ENCODE measurements around the gene GRIA3. TPM values are rescaled to one million over a fixed set of nuclear protein-coding genes. Genes with fewer than 3 reads are reported as not detected.

GRIA3 gene
- total RNA-seq, 1 experiment from 2014 or later: not detected

DNA sequence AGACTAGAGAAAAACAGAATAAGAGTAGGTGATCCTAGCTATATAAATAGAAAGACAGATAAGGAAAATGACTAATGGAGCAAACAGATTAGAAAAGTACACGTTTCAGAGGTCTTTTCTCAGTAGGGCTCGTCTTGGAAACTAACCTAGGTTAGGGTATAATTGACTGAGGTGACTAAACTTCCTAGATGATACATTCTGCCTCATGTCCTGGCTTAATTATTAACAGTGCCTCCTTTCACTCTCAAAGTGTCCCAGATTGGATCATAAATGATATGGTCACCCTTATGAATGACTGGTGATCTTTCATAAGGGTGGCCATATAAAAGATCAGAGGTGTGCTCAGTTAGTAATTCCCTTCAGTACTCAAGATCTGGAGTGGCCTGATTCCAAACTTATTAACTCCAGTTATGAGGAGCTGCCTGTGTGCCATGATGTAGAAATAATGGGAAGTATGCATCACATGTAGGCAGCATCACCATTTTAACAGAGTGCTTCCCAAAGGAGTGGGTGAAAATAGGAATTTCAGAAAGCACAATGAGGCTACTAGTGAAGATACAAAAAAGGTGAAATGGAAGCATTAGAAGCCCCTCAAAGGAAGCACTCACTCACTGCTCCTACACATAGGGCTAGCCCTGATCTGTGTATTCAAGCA lies 14.7 kb upstream of the GRIA3 start:
- Histone ChIP-seq H3K36me3 (ENCODE audit: insufficient read depth, low read length, poor library complexity, severe bottlenecking) (no peaks in the 10 kb centered on the region), H3K27me3 (replicated peaks; ENCODE audit: insufficient read depth, low read depth, low read length, poor library complexity) (no peaks in the 10 kb centered on the region), H3K4me1 (ENCODE audit: insufficient read depth, low read length, poor library complexity, severe bottlenecking) (no peaks in the 10 kb centered on the region), H3K4me3 (ENCODE audit: low read depth, low read length, poor library complexity, severe bottlenecking) (no peak overlapping the region), H3K9me3 (ENCODE audit: low read depth, low read length, poor library complexity, severe bottlenecking) (no peaks in the 10 kb centered on the region), H3K27ac (ENCODE audit: low read depth, low read length, poor library complexity, severe bottlenecking) (no peak overlapping the region)
- intact Hi-C loops (cut with micrococcal nuclease; ENCODE audit: unreplicated experiment): no loop called here
- DNase-seq (ENCODE audit: low spot score): no peak
- ChIA-PET POLR2A (ENCODE audit: low non-redundant PET) (no interaction called here), CTCF (no interaction called here)
- TF ChIP-seq, protein P1, sequence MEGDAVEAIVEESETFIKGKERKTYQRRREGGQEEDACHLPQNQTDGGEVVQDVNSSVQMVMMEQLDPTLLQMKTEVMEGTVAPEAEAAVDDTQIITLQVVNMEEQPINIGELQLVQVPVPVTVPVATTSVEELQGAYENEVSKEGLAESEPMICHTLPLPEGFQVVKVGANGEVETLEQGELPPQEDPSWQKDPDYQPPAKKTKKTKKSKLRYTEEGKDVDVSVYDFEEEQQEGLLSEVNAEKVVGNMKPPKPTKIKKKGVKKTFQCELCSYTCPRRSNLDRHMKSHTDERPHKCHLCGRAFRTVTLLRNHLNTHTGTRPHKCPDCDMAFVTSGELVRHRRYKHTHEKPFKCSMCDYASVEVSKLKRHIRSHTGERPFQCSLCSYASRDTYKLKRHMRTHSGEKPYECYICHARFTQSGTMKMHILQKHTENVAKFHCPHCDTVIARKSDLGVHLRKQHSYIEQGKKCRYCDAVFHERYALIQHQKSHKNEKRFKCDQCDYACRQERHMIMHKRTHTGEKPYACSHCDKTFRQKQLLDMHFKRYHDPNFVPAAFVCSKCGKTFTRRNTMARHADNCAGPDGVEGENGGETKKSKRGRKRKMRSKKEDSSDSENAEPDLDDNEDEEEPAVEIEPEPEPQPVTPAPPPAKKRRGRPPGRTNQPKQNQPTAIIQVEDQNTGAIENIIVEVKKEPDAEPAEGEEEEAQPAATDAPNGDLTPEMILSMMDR (conservative IDR thresholded peaks at IDR 0.05; ENCODE audit: low read depth, low read length): no peak
- TF ChIP-seq EZH2 (IDR thresholded peaks at IDR 0.05; ENCODE audit: borderline replicate concordance, low read depth, low read length, poor library complexity, severe bottlenecking): no peak
- BruUV-seq (replicated peaks): no TSS peak

DNA sequence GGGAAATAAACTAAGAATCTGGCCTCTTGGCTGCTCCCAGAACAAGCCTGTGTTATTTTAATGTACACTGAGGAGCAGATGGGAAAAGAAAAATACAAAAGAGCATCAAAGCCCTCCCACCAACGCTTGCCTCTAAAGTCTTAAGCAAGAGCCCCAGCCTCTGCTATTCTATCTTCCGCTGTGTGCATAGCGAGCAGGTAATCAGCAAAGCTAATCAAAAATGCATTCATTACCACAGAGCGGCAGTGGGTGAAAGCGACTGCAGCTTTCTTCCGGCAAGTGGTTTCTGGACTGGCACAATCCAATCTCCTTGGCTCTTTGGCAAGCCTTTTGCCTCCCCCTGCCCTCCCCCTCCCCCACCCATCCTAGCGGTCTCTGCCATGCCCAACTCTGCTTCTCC lies 13.5 kb upstream of the GRIA3 start:
- intact Hi-C loops (cut with micrococcal nuclease; ENCODE audit: unreplicated experiment): loop anchor here (10.0 kb wide), 1 partner anchor 254 kb away; no protein-coding TSS in a partner anchor
- ChIA-PET POLR2A (ENCODE audit: low non-redundant PET) (no interaction called here), CTCF (no interaction called here)
- Histone ChIP-seq H3K27me3 (replicated peaks; ENCODE audit: insufficient read depth, low read depth, low read length, poor library complexity) (no peaks in the 10 kb centered on the region), H3K9me3 (ENCODE audit: low read depth, low read length, poor library complexity, severe bottlenecking) (no peaks in the 10 kb centered on the region), H3K27ac (ENCODE audit: low read depth, low read length, poor library complexity, severe bottlenecking) (no peak overlapping the region), H3K4me1 (ENCODE audit: insufficient read depth, low read length, poor library complexity, severe bottlenecking) (no peaks in the 10 kb centered on the region), H3K4me3 (ENCODE audit: low read depth, low read length, poor library complexity, severe bottlenecking) (no peak overlapping the region), H3K36me3 (ENCODE audit: insufficient read depth, low read length, poor library complexity, severe bottlenecking) (no peaks in the 10 kb centered on the region)
- no TSS peak for BruUV-seq (replicated peaks)
- no peak for TF ChIP-seq EZH2 (IDR thresholded peaks at IDR 0.05; ENCODE audit: borderline replicate concordance, low read depth, low read length, poor library complexity, severe bottlenecking)
- TF ChIP-seq, protein P1 (conservative IDR thresholded peaks at IDR 0.05; ENCODE audit: low read depth, low read length): no peak
- no peak for DNase-seq (ENCODE audit: low spot score)

DNA sequence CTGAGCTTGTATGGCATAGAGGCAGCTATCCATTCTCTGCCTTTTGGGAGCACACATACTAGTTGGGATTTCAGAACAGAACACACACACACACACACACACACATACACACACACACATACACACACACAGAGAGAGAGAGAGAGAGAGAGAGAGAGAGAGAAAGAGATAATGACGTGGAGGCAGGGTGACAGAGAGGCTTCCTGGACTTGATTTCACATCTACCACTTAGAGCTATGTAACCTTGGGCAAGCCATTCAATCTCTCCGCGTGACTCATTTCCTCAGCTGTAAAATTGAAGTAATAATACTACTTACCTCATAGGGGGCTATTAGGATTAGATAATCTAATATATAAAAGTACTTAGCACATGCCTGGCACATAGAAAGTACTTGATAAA lies 12.3 kb upstream of the GRIA3 start:
- no peak overlapping the region for H3K4me3 ChIP-seq (ENCODE audit: low read depth, low read length, poor library complexity, severe bottlenecking)
- BruUV-seq (replicated peaks): no TSS peak
- H3K4me1 ChIP-seq (ENCODE audit: insufficient read depth, low read length, poor library complexity, severe bottlenecking): no peaks in the 10 kb centered on the region
- H3K27me3 ChIP-seq (replicated peaks; ENCODE audit: insufficient read depth, low read depth, low read length, poor library complexity): no peaks in the 10 kb centered on the region
- no peaks in the 10 kb centered on the region for H3K9me3 ChIP-seq (ENCODE audit: low read depth, low read length, poor library complexity, severe bottlenecking)
- POLR2A ChIA-PET (ENCODE audit: low non-redundant PET): no interaction called here
- TF ChIP-seq EZH2 (IDR thresholded peaks at IDR 0.05; ENCODE audit: borderline replicate concordance, low read depth, low read length, poor library complexity, severe bottlenecking): no peak
- TF ChIP-seq, protein P1 (conservative IDR thresholded peaks at IDR 0.05; ENCODE audit: low read depth, low read length): no peak
- no peaks in the 10 kb centered on the region for H3K36me3 ChIP-seq (ENCODE audit: insufficient read depth, low read length, poor library complexity, severe bottlenecking)
- H3K27ac ChIP-seq (ENCODE audit: low read depth, low read length, poor library complexity, severe bottlenecking): no peak overlapping the region
- CTCF ChIA-PET: no interaction called here
- peak; percentile 24 for DNase-seq (ENCODE audit: low spot score)
- intact Hi-C loops (cut with micrococcal nuclease; ENCODE audit: unreplicated experiment): loop anchor here (10.0 kb wide), 1 partner anchor 253 kb away; no protein-coding TSS in a partner anchor
